Stimulated activated CD4-positive, alpha-beta T cell treated with anti-CD3 and anti-CD28 coated beads, Interleukin-2, amount 100 ng/mL, for 24 hours (primary cell): ENCODE results near the gene OTOP1.
"Not testable (repeated sequence)": the region's sequence is repeated elsewhere in the genome, so short reads cannot be mapped to it uniquely, and the experiment has no call there.

Experiments
- DNase-seq, 2 donors: peaks; one replicate each; pipeline ENCODE4 v3.0.0-alpha.2; 2020

The OTOP1 gene, protein sequence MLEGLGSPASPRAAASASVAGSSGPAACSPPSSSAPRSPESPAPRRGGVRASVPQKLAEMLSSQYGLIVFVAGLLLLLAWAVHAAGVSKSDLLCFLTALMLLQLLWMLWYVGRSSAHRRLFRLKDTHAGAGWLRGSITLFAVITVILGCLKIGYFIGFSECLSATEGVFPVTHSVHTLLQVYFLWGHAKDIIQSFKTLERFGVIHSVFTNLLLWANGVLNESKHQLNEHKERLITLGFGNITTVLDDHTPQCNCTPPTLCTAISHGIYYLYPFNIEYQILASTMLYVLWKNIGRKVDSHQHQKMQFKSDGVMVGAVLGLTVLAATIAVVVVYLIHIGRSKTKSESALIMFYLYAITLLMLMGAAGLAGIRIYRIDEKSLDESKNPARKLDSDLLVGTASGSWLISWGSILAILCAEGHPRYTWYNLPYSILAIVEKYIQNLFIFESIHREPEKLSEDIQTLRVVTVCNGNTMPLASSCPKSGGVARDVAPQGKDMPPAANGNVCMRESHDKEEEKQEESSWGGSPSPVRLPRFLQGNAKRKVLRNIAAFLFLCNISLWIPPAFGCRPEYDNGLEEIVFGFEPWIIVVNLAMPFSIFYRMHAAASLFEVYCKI

DNA sequence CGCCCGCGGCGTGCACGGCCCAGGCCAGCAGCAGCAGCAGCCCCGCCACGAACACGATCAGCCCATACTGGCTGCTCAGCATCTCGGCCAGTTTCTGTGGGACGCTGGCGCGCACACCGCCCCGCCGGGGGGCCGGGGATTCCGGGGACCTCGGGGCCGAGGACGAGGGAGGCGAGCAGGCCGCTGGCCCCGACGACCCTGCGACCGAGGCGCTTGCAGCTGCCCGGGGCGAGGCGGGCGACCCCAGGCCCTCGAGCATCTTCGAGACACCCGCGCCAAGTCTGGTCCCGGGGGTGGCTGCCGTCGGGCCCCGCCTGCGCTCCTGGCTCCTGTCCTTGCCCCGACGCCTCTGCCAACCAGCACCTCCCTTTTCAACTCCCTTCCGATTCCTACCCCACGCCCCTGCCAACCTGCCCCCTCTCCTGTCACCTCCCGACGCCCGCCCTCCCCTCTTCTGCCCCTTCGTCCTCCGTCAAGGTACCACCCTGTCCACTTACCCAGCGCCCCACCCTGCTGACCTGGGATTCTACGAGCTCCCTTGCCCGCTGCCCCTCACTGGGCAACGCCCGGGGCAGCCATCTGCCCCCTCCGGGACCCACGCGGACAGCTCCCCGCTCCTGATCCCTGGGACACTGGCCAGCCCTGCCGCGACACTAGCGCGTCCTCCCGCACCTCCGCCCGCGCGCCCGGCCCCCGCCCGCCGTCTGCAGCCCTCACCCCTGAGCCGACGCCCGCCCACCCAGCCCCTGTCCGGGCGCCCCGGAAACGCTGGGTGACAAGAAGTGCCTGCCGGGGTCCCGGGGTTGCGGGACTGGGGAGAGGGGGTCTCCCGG, at the start of gene OTOP1:
TSS of gene OTOP1 (minus strand) at position 324 of the 833 bp plus-strand sequence. CDS start at position 259, 65 bp downstream.
- no peak for DNase-seq

DNA sequence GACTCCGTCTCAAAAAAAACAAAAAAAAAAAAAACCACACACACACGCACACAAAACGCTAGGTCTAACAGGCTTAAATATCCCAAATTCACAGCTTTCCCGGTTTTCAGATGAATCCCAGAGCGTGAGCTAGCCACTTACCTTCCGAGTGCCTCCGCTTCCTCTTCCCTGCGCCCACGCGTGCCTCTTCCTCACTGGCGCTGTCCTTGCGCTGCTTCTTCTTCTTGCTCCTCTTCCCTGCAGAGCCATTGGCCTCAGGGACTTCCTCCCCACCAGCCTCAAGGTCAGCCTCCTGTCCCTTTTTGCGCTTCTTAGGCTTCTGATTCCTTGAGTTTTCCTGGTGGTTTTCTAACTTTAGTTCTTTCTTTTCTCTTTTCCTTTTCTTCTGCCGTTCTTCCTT, 47.5 kb upstream of the OTOP1 start:
- DNase-seq = no peak

DNA sequence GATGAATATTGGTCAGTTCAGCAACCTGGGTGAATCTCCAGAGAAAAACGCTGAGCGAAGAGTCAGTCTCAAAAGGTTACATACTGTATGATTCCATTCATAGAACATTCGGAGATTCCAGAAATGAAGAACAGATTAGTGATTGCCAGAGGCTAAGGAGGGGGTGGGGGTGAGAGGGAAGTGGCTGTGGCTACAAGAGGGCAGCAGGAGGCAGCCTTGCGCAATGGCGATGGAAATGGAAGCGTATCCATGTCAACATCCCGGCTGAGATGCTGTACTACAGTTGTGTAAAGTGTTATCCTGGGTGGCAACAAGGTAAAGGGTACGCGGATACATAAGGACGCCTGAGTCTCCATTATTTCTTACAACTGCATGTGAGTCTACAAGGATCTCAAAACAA, 45.2 kb upstream of the OTOP1 start:
- no peak for DNase-seq

DNA sequence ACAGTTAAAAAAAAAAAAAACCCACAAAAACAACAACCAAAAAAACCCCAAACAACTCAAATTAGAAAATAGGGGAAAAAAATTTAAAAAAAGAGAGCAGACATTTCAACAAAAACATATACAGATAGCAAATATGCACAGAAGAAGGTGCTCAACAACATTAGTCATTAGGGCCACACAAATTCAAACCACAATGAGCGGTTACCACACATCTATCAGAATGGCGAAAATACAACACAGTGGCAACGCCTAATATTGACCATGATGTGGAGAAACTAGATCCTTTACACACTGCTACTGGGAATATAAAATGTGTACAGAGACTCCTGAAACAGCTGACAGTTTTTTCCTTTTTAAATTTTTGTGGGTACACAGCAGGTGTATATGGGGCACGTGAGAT, 43.8 kb upstream of the OTOP1 start:
- DNase-seq = no peak

DNA sequence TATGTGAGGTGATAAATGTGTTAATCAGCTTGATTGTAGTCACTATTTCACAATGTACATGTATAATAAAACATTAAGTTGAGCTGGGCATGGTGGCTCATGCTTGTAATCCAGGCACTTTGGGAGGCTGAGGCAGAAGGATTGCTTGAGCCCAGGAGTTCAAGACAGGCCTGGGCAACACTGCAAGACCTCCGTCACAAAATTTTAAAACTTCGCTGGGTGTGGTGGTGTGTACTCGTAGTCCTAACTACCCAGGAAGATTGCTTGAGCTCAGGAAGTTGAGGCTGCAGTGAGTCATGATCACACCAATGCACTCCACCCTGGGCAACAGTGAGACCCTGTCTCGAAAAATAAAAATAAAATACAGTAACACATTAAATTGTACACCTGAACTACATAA, 43.1 kb upstream of the OTOP1 start:
- DNase-seq = no peak

DNA sequence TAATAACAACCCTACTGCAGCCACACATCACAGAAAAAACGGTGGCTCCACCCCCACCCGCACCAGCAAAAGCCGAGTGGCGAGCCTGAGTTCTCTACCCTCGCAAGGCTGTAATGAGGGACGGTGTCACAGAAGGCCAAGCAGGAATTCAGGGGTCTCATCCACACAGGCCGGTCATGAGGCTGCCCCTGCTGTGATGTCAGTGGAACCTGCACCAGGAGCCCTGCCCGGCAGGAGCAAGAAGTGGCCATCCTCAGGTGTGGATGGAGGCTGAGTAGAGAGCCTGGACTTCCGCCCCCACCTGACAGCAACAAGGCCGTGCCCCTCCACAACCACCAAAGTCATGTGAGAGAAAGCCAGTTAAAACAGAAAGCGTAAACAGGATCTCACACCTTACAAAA, 42.6 kb upstream of the OTOP1 start:
- no peak for DNase-seq

DNA sequence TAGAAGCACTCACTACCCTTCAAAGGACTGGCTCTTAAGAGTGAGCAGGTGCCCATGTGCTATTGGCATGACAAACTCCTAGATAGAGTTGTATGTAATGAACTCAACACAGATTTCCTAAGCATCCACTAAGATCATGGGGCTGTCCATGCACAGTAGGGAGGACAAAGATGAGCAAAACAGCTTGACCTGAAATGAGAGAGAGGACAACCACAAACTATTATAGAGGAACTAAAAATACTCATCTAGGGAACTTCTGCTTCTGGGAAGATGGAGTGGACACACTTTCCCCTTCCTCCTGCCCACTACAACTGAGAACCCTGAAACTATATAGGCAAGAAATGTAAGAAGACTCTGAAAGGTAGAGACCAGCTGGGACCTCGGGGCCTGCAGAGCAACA, 42.0 kb upstream of the OTOP1 start:
- DNase-seq = no peak

DNA sequence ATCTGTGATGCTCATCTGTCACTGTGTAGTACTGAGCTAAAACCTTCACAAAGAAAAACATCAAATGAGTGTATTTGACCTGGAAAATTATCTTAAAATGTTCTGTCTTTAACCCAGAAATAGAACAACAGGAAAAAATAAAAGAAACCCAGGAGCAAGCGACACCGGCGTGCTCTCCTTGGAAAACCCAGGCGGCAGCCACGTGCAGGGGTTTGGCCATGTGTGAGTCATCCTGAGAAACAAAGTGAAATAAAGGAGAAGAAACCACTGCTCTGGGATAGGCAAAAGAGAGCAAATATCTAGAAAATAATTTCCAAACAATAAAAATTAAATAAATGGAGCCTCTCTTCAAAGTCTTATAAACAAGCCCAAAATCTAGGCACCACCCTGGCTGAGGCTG, 41.3 kb upstream of the OTOP1 start:
- no peak for DNase-seq

DNA sequence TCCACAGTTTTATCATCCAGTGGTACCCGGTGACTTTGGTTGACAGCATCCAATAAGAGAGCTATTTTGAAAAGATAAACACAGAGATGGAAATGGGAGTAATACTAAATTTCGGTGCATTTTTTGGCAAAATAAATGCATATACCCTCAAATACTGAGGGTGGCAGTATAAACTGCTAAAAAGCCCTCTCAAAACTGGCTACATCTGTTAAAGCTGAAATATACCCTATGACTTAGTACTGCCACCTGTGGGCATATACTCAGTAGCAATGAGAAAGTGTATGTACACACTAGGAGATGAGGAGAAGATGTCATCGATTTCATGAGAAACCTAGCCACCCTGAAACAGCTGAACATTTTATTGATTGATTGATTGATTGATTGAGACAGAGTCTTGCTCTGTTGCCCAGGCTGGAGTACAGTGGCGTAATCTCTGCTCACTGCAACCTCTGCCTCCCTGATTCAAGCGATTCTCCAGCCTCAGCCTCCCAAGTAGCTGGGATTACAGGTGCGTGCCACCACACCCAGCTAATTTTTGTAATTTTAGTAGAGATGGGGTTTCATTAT, 33.5 kb upstream of the OTOP1 start:
- DNase-seq = no peak

DNA sequence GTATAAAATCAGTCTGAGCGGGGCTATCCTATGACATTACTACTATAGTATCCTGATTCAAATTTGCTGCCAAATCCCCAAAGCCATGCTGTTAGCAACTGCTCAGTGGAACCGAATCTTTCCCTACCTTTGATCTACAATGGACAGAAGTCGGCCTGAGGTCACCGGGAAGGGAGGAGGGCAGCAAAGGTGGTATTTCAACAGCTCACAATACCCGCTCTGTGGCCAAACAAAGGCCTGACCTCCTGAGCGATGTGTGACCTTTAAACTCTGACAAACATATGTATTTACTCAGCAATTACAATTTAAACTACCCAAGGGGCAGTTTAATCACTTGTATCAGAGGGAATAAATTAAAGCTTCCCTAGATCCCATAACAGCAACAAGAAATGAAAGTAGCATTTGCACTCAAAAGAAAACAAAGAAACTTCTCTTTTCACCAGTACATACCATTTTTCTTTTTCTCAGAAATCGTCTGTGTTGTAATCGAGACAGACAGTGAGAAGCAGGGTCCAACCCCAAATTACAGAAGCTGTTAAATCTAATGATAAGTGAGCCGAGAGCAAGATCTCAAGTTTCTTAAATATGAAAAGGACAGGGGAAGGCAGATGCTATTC, 32.9 kb upstream of the OTOP1 start:
- no peak for DNase-seq

DNA sequence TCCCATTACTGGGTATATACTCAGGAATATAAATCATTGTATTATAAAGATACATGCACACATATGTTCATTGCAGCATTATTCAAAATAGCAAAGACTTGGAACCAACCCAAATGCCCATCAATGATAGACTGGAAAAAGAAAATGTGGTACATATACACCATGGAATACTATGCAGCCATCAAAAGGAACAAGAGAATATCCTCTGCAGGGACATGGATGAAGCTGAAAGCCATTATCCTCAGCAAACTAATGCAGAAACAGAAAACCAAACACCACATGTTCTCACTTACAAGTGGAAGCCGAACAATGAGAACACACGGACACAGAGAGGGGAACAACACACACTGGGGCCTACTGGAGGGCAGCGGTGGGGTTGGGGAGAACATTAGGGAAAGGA, 31.0 kb upstream of the OTOP1 start:
- DNase-seq = not testable (repeated sequence)

DNA sequence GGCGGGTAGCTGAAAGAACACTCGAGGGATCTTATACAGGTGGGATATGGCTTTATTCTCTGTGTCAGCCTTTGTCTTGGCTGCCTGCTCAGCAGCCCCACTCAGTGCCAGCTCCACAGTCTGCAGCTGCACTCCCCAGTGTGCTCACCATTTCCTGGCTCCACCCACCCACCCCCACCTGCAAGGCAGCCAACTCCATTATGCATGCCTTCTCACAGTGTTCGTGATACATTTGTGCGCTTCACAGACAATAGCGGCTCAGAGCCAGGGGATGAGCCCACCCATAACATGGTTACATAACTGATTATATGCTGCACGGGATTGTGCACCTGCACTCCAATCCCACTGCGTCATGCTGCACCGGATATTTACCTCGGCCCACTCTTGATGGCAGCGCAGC, 30.1 kb upstream of the OTOP1 start:
- DNase-seq = no peak

DNA sequence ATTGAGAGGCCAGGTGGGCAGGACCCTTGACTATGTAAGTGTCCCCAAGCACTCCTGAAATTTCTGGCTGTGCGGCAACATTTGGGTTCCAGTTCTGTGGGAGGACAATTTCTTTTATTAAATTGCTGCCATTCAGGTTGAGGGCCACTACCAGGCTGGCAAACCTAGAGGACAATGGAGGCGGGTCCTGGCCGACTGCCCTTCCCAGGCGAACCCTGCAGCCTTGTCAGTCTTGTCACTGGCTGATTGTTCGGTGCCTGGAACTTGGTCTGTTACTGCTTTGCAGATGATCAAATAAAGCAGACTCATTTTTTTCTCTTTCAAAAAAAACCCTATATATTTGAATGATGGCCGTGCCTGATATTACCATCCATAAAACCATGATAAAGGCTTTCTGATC, 27.9 kb upstream of the OTOP1 start:
- DNase-seq = no peak

DNA sequence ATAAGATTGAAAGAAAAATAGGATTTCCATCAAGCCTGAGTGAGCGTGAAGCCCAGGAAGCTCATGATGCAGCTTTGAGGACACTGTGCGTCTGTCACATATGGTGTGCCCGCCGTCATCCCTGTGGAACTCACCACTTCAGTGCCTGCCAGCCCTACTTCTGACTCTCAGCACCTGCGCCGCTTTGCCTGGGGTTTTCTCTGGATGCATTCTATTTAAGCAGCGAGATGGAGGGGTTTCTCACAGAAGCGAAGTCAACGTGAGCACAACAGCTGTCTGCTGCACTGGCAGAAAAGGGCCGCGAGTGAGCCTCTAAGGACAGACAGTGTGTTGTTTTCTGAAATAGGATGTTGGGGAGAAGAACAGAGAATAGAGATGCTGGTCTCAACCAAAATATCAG, 27.5 kb upstream of the OTOP1 start:
- DNase-seq = no peak

DNA sequence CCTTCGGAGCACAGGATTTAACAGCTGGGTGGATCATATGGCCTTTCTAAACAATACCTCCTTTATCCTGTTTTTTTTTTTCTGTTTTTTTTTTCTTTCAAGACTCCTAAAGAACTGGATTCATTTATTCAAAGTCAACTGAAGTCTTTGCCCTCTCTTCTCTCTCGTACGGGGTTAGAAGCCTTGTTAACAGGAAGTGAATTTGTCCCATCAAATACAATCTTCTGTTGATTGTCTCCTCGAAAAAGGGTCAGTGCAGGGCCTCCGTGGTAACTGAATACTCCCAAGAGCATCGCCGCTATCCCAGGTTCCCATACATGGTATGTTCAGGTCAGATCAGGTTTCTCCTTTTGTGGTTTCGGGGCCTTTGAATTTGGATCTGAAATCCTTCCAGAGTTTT, 23.1 kb upstream of the OTOP1 start:
- DNase-seq = no peak

DNA sequence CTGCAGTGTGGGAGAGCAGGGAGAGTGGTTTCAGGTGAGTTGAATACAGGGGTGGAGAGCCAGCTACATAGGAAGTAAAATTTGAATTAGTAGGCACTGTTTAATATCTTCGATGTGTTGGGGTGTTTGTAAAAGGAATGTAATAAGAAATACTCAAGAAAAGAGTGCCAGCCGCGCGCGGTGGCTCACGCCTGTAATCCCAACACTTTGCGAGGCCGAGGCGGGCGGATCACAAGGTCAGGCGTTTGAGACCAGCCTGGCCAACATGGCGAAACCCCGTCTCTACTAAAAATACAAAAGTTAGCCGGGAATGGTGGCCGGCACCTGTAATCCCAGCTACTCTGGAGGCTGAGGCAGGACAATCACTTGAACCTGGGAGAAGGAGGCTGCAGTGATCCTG, 22.6 kb upstream of the OTOP1 start:
- DNase-seq = not testable (repeated sequence)

DNA sequence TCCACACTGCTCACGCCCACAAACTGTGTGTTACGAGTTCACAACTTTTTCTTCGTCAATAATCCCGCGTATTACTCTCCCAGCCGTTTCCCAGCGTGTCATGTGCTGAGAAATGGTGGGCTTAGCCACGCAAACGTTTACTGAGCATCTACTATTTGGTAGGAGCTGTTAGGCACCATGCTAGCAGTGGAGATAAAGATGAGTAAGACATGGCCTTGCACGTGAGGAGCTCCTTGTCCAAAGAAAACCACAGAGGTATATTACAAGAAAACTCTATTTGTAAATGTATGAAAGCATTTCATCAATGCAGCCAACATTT, 22.1 kb upstream of the OTOP1 start:
- no peak for DNase-seq

DNA sequence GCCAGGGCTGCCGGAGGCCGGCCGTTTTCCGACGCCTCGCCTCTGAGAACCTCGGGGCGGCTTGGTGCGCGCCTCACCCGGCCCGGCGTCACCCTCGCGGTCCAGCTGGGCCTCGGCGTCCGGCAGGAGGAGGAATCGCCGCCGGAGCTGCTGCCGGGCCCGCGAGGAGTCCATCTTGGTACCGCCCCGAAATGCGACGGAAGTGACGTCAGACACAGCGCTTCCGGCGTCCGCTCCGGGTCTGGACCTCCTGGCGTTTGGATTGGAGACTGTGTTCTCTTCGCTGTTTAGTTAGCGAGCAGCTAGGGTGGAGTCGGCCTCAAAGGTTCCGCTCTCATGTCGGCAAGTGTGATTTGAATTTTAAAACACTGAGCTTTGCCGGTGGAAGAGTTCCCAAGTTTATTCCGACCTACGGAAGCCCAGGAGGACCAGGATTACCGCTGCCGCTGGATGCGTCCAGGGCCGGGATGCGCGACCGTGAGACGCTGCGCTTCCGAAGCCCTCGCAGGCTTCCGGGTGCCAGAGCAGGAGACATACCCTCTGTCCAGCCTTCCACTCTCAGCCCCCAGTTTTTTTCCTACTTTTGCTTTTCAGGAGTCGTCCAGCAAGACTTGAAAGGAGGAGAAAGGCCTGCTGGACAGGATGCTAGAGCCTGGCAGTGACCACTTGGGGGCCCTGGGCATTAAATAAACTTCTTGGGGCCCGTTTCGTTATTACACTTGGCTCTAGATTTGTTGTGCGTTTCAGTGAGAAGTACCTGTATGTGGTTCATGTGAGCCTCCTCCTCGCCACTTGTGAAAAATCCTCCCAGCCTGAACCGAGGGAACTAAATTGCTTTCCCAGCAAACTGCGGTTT, 21.5 kb upstream of the OTOP1 start, which contains the start of gene TMEM128:
TSS of gene TMEM128 (minus strand) at position 195 of the 856 bp plus-strand sequence. CDS start at position 174, 21 bp downstream.
- peak; percentile 91 to 93 for DNase-seq

DNA sequence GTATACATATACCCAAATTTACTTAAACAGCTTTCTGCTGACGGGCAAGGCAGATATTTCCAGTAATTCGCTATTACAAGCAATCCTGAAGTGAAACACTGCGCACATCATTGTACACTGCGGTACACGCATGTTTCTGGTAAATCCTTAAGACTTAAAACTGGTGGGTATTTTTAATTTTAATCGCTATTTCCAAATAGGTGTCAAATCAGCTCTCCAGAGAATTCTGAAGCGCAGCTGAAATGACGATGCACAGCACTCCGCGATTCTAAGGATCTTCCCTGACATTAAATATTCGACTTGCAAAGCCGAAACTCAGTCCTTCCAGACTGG, 20.9 kb upstream of the OTOP1 start:
- no peak for DNase-seq

DNA sequence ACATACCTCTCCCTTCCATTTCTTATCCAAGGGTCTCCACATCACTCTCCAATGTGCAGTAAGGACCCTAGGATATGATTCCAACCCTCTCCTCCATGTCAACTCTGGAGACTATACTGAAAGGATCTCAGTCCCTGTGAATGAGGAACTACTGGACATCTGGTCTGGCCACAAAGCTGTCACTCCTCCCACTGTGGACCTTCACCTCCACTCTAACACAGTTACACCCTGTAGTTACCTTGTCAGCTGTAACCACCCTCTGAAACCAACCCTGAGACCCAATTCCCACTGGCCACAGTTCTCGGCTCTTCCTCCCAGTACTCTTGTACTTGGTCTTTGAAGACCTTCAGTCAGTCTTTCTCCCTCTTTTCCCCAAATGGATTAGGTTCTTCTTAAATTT, 18.4 kb upstream of the OTOP1 start:
- DNase-seq = no peak

DNA sequence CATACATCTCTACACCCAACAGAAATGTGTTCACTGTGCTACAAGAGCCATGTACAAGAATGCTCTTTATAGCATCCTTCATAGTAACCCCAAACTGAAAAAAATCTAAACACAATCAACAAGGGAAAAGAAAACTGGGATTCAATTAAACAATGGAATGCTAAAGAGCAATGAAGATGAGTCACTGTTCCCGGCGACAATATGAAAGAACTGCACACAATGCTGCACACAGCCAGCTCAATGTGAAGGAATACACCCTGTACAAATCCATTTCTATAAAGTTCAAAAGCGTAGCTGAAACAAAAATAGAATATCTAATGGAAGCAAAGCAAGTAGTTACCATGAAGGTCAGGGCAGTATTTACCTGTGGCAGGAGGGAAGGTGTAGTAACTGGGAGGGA, 12.8 kb upstream of the OTOP1 start:
- not testable (repeated sequence) for DNase-seq

DNA sequence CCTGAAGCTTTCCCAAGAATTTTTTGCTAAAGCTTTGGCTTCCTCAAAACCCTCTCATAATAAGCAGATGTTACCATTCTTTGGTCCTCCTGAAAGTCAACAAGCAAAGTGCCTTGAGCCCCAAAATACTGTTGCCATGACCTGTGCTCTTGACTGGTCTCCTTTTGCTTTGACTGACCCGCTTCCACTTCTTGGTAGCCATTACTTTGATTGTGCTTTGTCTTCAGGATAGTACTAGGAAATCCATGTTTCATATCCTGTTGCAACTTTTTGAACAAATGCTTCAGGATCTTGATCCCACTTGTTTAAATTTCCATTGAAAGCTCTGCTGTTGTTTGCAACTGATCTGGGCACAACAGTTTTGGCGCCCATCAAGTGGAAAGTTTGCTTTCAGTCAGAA, 6.9 kb upstream of the OTOP1 start:
- no peak for DNase-seq
